Heart left ventricle (tissue), 16 donors: ENCODE data around the gene NECAP2. TPM values are rescaled to one million over a fixed set of nuclear protein-coding genes. Genes with fewer than 3 reads are reported as not detected.

Source experiments
- ATAC-seq, 4 donors: fragments of 200-7000 bp; cut with Tn5 transposase; one replicate each; pipeline ENCODE4 v1.9.1; 2020 to 2022; ENCODE audit warnings: moderate library complexity in 4 of 4, mild to moderate bottlenecking in 3 of 4, moderate number of reproducible peaks in 1 of 4
- DNase-seq, 5 donors: peaks; one replicate each; pipeline ENCODE4 v3.0.0-alpha.2; 2020
- H3K27ac ChIP-seq, 12 donors: fragments of 200-600 bp; sonication (generic) in 4 of 12; one replicate each; pipeline versions ENCODE4 v1.5.0 to v1.8.0; 2016 to 2022; ENCODE audit warnings: mild to moderate bottlenecking in 2 of 12
- H3K27me3 ChIP-seq, 9 donors: fragments of 200-600 bp; sonication (generic) in 2 of 9; one replicate each; pipeline versions ENCODE4 v1.5.1 to v1.8.0; 2016 to 2022; ENCODE audit warnings: mild to moderate bottlenecking in 3 of 9
- H3K36me3 ChIP-seq, 9 donors: fragments of 200-600 bp; sonication (generic) in 2 of 9; one replicate each; pipeline versions ENCODE4 v1.5.0 to v1.8.0; 2018 to 2022; ENCODE audit warnings: mild to moderate bottlenecking in 2 of 9
- H3K4me1 ChIP-seq, 12 donors: fragments of 200-600 bp; sonication (generic) in 4 of 12; one replicate each; pipeline versions ENCODE4 v1.5.0 to v1.8.0; 2016 to 2022; ENCODE audit warnings: mild to moderate bottlenecking in 3 of 12
- H3K4me3 ChIP-seq, 12 donors: fragments of 200-600 bp; sonication (generic) in 4 of 12; one replicate each; pipeline versions ENCODE4 v1.5.0 to v1.8.0; 2017 to 2022; ENCODE audit warnings: mild to moderate bottlenecking in 9 of 12, moderate library complexity in 4 of 12
- H3K9me3 ChIP-seq, 12 donors: fragments of 200-600 bp; sonication (generic) in 4 of 12; one replicate each; pipeline versions ENCODE4 v1.5.0 to v1.8.0; 2016 to 2022; ENCODE audit warnings: mild to moderate bottlenecking in 1 of 12
- CTCF ChIP-seq, 12 donors: fragments of 200-600 bp; sonication (generic) in 4 of 12; IDR thresholded peaks; one replicate each; pipeline versions ENCODE4 v1.5.0 to v1.8.0; 2018 to 2022; ENCODE audit warnings: antibody characterized with exemption in 12 of 12, mild to moderate bottlenecking in 5 of 12
- POLR2A ChIP-seq, 2 donors: fragments of 450-650 bp; IDR thresholded peaks; one replicate each; pipeline ENCODE4 v1.6.1; 2017; ENCODE audit warnings: antibody characterized with exemption in 2 of 2, mild to moderate bottlenecking in 2 of 2, moderate library complexity in 2 of 2
- WGBS, 4 donors: extraction: QIAGEN DNeasy Blood & Tissue Kit in 2 of 4; methylation state at CpG; one replicate each; pipeline versions ENCODE4 v1.1.5 to v1.1.7; 2013 to 2018; 5-methylcytosine and 5-hydroxymethylcytosine counted together
- intact Hi-C, 10 donors: fragments of 100-400 bp; cut with DNase I; formaldehyde crosslinking; loops; one replicate each; pipeline versions ENCODE4 v1.11.1 to v1.14.2; 2022
- polyA plus RNA-seq, 2 donors: library from polyadenylated mRNA; stranded (reverse); fragments of 200-250 nt; gene quantifications; one replicate each; pipeline ENCODE4 v1.2.3, GENCODE V29; 2013
- total RNA-seq, 9 donors: library from RNA; depleted of rRNA in 2 of 9; stranded (reverse); fragments of >200 nt in 2 of 9; fragmentation: NEBNext Ultra II Directional in 3 of 9; extraction: Animal tissue kit (Norgen Biotek cat#: 25700) in 3 of 9; gene quantifications; one replicate each; pipeline versions ENCODE4 v1.1.0 to v1.2.4, GENCODE V29; 2016 to 2023
- donor health status: ischemic (EF 13 %, LVEDD 7.1; RV severe dilation, severe dysfunction).
- donor health status: healthy with polysubstance abuse.
- donor health status: DM: no; HTN: yes; CAD: no.
- donor health status: DM: no; HTN: no; CAD: no.
- donor health status: ischemic (EF 25% LVEDD 6.9; RV normal size, moderate dysfunction).
- donor health status: ischemic (EF 25% LVEDD 5.7; RV mildly dilated, moderate dysfunction).
- donor health status: healthy.
- donor health status: DM: yes; HTN: yes; CAD: no.
- donor health status: ischemic (EF 35%, LVEDD 5.7; RV mildly dilated, moderate dysfunction).
- donor health status: nonischemic (EF 11% LVEDD 7.7; RV severe dilation, severe dysfunction).
- donor health status: DM: yes; HTN: yes; CAD: no.
- donor health status: PGD.
- donor health status: ischemic (EF 29% LVEDD 5.4; RV normal size, mild dysfunction).
- donor health status: nonischemic (EF 23%, LVEDD 6.1; RV moderate dilation, normal function).

NECAP2 gene
- total and polyA plus RNA-seq, 11 donors: 10.7 to 53.0 (median 12.1) TPM

GRCh38 chr1:16458831-16459230, 18.3 kb downstream of the NECAP2 start:
- H3K36me3 ChIP-seq: peaks cover 0 to 100% (median 76%) of the 10 kb centered on the region in 9 donors
- H3K4me3 ChIP-seq: no peak overlapping the region
- H3K27ac ChIP-seq: peak overlapping the region in 2 of 12 donors; percentile 6 to 29
- H3K9me3 ChIP-seq: no peaks in the 10 kb centered on the region
- TF ChIP-seq CTCF (IDR thresholded peaks at IDR 0.05): no peak
- TF ChIP-seq POLR2A (IDR thresholded peaks at IDR 0.05): no peak
- H3K4me1 ChIP-seq: peaks cover 0 to 24% (median 7%) of the 10 kb centered on the region in 12 donors
- intact Hi-C loops: loop anchor here in 1 of 10 donors (5.0 kb wide), 1 partner anchor 38 kb away; no protein-coding TSS in a partner anchor
- DNase-seq (no peak), ATAC-seq (peak in 2 of 4 donors; percentile 11 to 21)
- no peaks in the 10 kb centered on the region for H3K27me3 ChIP-seq
- 52 to 62% (median 59%) methylated on average over 6 of the region's 6 CpGs for WGBS, 4 donors

- H3K27me3 ChIP-seq: no peaks in the 10 kb centered on the region
Measured at GRCh38 chr1:16459352-16459925, 18.9 kb downstream of the NECAP2 start.

GRCh38 chr1:16461681-16462080, 21.2 kb downstream of the NECAP2 start:
- peaks cover 0 to 16% (median 4%) of the 10 kb centered on the region in 12 donors for H3K4me1 ChIP-seq
- H3K36me3 ChIP-seq: peaks cover 0 to 89% (median 52%) of the 10 kb centered on the region in 9 donors
- intact Hi-C loops: no loop called here
- no peaks in the 10 kb centered on the region for H3K9me3 ChIP-seq
- no peak for TF ChIP-seq CTCF (IDR thresholded peaks at IDR 0.05)
- no peak for TF ChIP-seq POLR2A (IDR thresholded peaks at IDR 0.05)
- WGBS, 4 donors: 91 to 99% (median 97%) methylated on average over 3 of the region's 3 CpGs
- no peak for DNase-seq
- no peak for ATAC-seq
- no peak overlapping the region for H3K27ac ChIP-seq
- no peaks in the 10 kb centered on the region for H3K27me3 ChIP-seq
- H3K4me3 ChIP-seq: no peak overlapping the region

More at GRCh38 chr1:16459352-16459925, 18.9 kb downstream of the NECAP2 start:
- intact Hi-C loops: loop anchor here in 1 of 10 donors (5.0 kb wide), 1 partner anchor 38 kb away; no protein-coding TSS in a partner anchor
- DNase-seq (no peak), ATAC-seq (peak; percentile 50 to 66 (median 62))
- peaks cover 0 to 98% (median 75%) of the 10 kb centered on the region in 9 donors for H3K36me3 ChIP-seq
- no peak overlapping the region for H3K4me3 ChIP-seq
- peaks cover 0 to 24% (median 7%) of the 10 kb centered on the region in 12 donors for H3K4me1 ChIP-seq
- no peak for TF ChIP-seq CTCF (IDR thresholded peaks at IDR 0.05)
- no peak for TF ChIP-seq POLR2A (IDR thresholded peaks at IDR 0.05)
- H3K9me3 ChIP-seq: no peaks in the 10 kb centered on the region
- 63 to 72% (median 68%) methylated on average over 6 of the region's 6 CpGs for WGBS, 4 donors
- no peak overlapping the region for H3K27ac ChIP-seq

GRCh38 chr1:16462773-16463330, 22.3 kb downstream of the NECAP2 start:
- Histone ChIP-seq H3K27ac (no peak overlapping the region), H3K4me3 (no peak overlapping the region), H3K9me3 (no peaks in the 10 kb centered on the region), H3K36me3 (peaks cover 0 to 85% (median 40%) of the 10 kb centered on the region in 9 donors), H3K27me3 (no peaks in the 10 kb centered on the region), H3K4me1 (peaks cover 0 to 15% (median 1%) of the 10 kb centered on the region in 12 donors)
- ATAC-seq (no peak), DNase-seq (no peak)
- intact Hi-C loops: no loop called here
- TF ChIP-seq POLR2A (IDR thresholded peaks at IDR 0.05): no peak
- no peak for TF ChIP-seq CTCF (IDR thresholded peaks at IDR 0.05)
- WGBS, 4 donors: 92 to 94% (median 93%) methylated on average over 7 of the region's 7 CpGs
